Activated naive CD4-positive, alpha-beta T cell treated with Interleukin-2 at 50 U/mL for 16 hours (primary cell): ENCODE data around the gene VPS11.
"Not testable (repeated sequence)": the region's sequence is repeated elsewhere in the genome, so short reads cannot be mapped to it uniquely, and the experiment has no call there.

Source experiments
- DNase-seq: peaks from one replicate; pipeline ENCODE4 v3.0.0-alpha.2; 2020

VPS11 gene

DNA sequence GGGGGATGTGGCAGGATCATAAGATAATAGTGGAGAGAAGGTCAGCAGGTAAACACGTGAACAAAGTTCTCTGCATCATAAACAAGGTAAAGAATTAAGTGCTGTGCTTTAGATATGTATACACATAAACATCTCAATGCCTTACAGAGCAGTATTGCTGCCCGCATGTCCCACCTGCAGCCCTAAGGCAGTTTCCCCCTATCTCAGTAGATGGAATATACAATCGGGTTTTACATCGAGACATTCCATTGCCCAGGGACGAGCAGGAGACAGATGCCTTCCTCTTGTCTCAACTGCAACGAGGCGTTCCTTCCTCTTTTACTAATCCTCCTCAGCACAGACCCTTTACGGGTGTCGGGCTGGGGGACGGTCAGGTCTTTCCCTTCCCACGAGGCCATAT, 28.1 kb upstream of the VPS11 start:
- not testable (repeated sequence) for DNase-seq

DNA sequence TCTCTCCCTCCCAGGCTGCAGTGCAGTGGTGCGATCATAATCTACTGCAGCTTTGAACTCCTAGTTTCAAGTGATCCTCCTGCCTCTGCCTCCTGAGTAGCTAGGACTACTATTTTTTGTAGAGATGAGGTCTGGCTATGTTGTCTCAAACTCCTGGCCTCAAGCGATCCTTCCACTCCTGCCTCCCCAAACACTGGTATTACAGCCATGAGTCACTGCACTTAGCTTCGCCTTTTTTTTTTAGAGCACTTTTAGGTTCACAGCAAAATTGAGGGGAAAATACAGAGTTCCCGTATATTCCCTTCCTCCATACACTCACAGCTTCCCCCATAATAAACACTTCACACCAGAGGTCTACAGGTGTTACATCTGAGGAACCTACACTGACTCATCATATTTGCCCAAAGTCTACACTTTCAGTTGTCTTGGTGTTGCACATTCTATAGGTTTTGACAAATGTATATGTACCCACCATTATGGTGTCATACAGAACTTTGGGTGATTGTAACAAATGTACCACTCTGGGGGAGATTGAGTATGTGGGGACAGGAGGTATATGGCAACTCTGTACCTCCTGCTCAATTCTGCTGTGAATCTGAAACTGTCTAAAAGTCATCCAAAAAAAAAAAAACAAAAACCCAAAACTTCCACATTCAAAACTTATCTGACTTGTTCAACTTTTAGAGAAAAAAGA, 25.6 kb upstream of the VPS11 start:
- DNase-seq = no peak

DNA sequence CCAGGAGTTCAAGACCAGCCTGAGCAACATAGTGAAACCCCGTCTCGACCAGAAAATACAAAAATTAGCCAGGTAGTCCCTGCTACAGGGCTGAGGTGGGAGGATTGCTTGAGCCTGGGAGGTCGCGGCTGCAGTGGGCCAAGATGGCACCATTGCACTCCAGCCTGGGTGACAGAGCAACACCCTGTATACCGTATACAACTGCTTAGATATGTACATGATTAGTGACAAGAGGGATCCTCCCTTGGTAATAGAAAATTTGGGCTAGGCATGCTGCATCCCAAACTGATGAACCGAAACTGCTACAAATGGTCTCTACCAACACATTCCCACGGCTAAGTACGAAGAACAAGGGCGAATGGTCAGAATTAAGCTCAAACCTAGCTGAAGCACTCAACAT, 24.7 kb upstream of the VPS11 start:
- DNase-seq = no peak

DNA sequence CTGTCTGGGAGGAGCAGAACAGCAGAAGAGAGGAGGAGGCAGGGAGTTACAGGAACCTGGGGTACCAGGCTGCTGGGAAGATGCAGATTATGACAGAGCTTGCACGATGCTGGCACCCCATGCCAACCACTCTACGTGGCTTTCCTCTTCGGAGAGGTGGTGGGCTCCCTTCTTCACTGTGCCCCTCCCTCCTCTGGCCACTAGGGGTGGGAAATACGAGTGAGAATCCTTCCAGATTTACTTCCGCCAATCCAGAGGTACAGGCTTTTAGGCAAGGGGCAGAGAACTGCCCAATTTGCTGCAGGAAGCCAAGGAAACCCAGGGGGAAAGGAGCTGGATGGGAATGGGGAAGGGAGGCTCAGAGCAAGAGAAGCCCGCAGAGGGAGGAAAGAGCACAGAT, 22.9 kb upstream of the VPS11 start:
- no peak for DNase-seq

DNA sequence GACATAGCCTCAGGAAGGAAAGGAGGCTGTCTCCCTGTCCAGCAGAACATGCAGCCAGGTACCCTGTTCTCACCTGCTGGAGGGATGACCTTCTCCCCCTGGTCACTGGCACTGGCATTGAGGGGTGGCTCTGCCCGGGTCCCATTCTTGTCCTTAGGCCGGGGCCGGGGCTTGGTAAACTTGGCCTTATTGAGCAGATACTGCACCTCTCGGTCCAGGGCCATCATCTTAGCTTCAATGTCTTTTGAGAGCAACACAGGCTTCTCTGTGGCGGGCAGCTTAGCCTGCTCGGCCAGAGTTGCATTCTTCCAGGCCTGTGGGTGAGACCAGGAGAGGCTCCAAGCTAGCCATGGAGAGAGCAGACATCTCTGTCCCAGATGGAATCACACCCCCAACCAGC, 21.1 kb upstream of the VPS11 start:
- DNase-seq = no peak

DNA sequence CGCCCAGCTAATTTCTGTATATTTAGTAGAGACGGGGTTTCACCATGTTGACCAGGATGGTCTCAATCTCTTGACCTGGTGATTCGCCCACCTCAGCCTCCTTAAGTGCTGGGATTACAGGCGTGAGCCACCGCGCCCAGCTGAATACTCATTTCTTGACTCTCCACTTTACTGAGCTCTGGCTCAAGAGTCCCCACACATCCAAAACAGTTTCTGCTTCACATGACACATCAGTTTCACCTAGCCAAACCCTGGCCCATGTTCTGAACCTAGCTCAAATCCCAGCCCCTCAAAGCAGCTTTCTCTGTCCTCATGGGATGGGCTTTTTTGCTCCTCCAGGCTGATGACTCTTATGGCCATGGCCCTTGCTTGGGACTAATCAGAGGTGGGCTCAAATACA, 20.4 kb upstream of the VPS11 start:
- DNase-seq = no peak

DNA sequence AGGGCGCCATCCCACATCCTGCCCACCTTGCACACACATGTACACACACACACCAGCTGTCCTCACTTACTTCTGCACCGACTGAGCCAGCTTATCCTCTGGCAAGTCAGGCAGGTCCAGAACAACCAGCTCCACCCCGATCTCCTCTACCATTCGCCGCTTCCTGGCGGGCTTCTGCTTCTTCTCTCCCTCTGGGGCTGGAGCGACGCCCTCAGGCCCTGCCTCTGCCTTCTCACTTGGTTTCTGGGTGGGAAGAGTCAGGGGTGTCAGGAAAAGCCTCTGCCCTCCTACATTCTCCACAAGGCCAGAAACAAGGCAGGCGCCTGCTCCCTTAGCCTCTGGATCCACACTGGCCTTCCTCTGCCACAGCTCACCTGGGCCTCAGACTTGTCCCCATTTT, 19.0 kb upstream of the VPS11 start:
- no peak for DNase-seq

DNA sequence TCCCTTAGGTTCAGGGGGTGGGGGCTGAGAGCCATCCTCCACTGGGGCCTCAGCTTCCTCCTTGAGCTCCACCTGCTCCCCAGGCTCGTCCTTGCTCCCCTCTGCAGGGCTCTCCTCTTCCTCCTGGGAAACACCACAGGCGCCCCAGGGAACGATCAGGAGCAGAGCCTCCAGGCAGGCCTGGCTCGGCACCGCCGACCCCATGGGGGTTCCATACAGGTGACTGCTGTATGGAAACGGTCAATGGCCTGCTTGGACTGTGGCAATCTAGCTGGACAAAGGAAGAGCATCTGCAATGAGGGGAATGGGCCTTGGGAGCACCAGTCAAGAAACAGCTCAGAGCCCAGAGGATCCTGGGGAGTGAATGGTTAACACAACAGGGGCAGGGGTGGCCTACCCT, 18.5 kb upstream of the VPS11 start:
- no peak for DNase-seq

DNA sequence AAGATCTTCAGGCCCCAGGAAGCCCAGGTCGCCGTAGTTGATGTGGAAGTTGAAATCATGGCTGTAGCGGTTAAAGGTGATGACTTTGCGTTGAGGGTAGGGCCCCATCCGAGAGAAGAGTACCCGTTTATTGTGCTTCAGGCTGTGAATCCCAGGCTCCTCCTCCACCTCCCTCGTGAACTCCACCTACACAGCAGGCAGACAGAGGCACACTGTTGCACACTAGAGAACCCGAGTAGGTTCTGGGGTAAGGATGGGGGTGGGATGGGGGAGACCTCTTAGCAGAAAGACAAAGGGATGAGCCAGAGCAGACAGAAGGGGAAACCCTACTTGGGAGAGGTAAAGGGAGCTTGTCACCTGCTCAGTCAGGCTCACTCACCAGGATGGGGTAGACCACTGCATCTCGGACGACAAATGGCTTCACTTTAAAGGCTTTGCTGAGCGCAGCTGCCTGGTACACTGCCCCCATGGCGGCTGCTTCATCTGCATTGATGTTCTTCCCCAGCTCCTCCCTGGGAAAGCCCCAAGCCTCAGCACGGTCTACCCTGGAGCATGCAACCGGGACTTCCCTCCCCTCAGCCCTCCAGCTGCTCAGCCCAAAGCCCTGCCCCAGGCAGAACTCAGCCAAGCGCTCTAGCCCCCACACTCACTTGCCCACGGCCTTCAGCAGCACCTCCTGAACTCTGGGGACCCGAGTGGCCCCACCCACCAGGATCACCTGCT, 16.0 kb upstream of the VPS11 start:
- DNase-seq = peak; percentile 35

DNA sequence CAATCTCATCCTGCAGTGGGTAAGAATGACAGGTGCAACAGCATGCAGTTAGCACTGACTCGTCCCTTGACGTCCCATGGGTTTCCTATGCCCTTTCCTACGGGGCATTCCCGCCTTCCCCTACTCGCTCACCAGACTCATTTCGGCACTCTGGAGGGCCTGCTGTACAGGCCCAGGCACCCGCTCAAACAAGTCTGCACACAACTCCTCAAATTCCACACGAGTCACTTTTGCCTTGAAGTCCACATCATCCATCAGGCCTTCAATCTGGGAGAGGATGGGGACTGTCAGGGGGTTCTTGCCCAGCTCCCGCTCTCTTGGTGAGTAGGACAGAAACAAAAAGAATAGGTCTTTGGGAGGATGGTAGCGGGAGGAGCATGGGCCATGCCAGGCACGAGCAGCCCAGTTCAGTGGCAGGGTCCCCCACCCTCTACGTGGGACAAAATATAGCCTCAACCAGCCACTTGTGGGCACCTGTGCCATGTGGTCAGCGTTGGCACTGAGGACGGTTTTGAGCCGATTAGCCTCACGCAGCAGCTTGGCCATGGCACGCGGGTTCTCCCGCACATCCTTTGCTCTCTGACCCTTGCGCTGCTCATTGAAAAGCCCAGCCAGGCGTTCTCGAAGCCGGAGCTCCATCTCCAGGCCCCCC, 15.3 kb upstream of the VPS11 start:
- no peak for DNase-seq

DNA sequence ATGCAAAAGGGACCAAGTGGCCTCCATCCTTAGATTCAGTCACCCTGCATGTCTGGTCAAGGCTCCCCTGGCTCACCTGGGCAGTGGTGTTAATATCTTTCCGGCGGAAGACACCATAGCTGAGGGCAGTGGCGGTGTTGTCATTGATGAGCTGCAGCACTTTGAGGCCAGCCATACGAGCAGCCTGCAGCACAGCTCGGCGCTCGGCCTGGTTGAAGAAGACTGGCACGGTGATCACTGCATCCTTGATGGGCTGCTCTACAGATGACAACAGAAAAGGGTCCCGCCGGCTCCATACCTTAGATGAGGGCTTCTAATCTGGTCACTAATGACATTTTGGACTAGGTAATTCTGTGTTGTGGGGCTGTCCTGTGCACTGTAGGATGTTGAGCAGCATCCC, 13.2 kb upstream of the VPS11 start:
- DNase-seq = no peak

DNA sequence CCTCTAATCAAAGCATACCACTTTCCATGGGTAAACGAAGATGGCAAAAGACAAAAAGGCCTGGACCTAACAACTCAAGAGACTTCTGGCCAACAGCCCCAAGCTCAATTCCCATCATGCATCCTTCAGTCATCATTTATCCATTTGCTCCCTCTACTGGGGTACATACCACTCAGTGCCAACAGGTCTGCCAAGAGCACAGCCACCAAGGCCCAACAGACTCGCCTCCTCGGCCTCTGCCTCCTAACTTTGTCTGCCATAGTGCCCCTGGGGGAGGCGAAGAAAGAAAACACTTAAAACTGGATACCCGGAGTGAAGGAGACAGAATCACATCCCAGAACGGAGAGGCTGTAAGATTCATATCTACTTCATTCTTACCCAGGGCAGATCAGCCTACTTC, 11.7 kb upstream of the VPS11 start:
- DNase-seq = peak; percentile 8

DNA sequence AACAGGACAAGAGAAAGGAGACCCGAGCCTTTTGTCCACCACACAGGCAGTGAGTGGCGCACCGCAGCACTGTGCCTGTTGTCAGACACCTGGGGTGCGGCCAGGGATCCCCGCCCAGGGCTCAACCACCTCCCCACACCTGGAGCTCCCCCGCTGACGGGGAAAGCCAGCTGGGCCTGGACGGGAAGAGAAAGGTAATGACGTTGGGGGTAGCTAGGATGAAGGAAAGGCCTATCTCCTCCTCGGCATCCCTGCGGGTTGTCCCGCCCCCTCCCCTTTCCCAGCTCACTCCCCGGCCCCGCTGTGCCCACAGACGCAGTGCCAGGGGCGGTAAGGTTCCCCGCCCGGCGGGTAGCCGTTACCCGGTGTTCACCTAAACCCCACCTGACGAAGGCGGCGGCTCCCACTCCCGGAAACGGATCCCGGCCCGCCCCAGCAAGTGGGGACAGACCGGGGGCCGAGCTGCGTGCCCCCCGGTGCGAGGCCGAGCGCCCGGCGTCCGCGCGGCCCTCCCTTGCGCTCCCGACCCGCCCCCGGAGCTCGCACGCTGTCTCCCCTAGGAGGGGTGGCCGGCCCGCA, 11.1 kb upstream of the VPS11 start:
- peak; percentile 50 for DNase-seq

DNA sequence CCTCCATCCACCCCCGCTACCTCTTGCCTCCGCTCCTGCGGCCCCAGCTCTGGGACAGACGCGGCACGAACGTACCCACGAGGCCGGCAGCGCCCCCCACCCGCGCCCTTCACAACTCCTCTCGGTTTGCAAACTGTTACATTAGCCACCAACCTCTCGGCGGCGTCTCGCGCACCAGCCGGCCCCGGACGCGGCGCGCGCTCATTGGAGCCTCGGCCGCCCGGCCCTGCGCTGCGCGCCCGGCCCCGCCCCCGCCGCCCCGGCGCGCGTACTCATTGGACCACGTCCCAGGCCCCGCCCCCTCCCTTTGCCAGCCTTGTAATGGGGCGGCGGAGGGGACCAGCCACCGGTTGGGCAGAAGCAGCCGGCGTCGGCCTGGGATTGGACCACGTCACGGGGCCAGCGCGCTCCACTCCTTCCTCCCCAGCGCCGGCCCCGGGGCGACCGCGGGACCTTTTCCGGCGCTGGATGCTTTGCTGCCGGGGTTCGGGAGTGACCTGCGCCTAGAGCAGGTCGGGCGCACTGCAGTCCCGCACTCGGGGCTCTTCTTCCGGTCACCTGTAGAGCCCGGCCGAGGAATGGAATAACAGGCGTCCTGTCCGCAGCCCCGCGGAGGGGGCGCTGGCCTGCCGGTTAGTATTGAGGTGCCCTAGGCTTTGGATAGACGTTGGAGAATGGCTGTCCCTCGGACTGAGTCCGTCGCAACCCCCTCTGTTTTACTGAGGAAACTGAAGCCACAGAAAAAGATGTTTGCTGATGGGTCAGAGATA, 10.4 kb upstream of the VPS11 start, which contains the start of gene HYOU1:
TSS of gene HYOU1 (minus strand) at position 206 of the 770 bp plus-strand sequence. CDS start 1,045 bp downstream, outside the sequence.
- DNase-seq = peak; percentile 98

DNA sequence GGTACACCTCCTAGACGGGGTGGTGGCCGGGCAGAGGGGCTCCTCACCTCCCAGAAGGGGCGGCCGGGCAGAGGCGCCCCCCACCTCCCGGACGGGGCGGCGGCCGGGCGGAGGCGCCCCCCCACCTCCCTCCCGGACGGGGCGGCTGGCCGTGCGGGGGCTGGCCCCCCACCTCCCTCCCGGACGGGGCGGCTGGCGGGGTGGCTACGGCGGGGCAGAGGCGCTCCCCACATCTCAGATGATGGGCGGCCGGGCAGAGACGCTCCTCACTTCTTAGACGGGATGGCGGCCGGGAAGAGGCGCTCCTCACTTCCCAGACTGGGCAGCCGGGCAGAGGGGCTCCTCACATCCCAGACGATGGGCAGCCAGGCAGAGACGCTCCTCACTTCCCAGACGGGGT, 8.5 kb upstream of the VPS11 start:
- not testable (repeated sequence) for DNase-seq

DNA sequence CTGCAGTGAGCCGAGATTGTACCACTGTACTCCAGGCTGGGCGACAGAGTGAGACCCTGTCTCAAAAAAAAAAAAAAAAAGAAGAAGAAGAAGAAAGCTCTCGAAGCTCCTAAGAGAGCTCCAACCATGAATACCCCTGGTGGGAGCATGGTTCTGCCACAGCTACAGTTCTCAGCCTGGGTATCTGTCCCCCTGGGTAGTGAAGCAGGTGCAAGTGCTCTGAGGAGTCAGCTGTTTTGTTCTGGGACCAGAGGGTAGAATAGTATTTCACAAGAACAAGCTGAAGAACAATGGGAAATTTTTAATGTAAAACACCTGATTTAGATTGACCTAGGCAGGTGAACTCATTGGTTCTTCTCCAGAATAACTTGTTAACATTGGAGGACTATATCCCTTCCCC, 6.4 kb upstream of the VPS11 start:
- no peak for DNase-seq

DNA sequence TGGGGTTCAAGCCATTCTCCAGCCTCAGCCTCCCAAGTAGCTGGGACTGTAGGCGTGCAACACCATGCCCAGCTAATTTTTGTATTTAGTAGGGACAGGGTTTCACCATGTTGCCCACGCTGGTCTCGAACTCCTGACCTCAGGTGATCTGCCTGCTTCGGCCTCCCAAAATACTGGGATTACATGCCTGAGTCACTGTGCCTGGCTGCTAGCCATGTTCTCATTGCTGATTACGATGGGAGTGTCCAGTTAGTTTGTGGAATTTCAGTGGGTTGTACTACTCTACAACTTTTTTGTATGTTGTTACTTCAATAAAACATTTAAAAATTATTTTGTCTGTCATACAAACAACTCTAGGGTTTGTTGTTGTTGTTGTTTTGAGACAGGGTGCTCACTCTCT, 4.8 kb upstream of the VPS11 start:
- DNase-seq = no peak

DNA sequence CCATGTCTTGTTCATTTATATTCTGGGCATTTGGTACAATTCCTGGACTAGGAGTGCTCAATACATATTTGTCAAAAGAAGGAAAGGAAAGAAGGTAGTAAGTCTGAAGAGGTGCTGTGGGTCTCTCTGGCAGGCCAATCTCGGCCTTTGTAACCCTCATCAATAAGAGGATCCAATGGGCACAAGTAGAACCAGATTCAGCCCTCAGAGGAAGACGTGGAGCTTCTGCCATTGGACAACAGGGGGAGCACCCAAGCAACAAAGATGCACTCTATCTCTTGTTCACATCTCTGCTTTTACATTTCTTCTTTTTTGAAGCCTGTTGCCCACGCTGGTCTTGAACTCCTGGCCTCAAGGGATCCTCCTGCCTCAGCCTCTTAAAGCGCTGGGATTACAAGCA, 2.2 kb upstream of the VPS11 start:
- peak; percentile 38 for DNase-seq

DNA sequence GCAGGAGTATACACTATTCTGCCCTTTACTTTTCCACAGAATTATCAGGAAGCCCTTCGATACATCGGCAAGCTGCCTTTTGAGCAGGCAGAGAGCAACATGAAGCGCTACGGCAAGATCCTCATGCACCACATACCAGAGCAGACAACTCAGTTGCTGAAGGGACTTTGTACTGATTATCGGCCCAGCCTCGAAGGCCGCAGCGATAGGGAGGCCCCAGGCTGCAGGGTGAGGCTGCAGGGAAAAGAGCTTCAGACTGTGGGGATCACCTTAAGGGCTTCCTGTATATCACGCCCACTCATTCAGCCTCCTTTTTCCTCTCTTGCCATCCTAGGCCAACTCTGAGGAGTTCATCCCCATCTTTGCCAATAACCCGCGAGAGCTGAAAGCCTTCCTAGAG, 10.2 kb downstream of the VPS11 start:
- no peak for DNase-seq

DNA sequence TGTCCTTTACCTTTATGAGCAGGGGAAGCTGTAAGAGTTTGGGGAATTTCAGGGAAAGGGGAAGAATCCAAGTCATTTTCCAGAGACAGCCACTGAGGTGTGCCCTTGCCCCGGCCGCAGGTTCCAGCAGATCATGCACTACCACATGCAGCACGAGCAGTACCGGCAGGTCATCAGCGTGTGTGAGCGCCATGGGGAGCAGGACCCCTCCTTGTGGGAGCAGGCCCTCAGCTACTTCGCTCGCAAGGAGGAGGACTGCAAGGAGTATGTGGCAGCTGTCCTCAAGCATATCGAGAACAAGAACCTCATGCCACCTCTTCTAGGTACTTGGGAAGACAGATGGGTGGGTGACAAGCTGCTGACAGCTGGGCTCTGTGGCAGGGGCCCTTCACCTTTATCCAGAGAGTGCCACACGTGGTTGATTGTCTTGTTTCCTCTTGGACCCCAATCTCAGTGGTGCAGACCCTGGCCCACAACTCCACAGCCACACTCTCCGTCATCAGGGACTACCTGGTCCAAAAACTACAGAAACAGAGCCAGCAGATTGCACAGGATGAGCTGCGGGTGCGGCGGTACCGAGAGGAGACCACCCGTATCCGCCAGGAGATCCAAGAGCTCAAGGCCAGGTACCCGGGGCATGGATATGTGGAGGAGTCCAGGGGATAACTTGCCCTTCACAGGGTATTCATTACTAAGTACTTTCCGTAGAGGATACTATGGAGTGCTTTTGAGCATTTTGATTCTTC, 11.2 kb downstream of the VPS11 start:
- DNase-seq = no peak

DNA sequence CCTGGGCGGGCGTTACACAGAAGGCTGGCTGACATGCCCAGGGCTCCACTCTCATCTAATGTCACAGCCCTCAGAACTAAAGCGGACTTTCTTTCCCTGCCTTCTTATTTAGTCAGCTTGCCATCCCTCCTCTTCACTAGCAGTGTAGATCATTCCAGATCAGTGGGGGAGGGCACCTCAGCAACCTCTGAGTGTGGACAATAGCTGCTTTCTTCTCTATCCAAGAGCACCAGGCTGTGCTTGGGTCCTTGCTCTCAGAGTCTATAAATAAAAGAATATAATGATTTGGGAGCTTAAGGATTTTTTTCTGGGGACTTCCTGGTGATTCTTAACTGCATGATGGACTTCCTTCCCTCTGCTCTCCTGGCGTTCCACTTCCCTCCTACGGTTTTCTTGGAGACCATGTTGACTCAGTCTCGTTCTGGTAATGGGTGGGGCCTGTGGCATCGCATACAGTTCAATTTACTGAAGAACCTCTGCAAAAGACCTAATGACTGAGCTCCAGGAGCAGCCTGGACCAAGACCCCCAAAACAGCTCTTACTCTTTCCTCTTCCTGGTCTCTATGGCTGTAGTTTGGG, 14.2 kb downstream of the VPS11 start:
- DNase-seq = no peak
